Body of pancreas (tissue), 4 donors: ENCODE data around the gene DNAJB1.

ENCODE experiments used
- POLR2A ChIP-seq, 3 donors: fragments of 450-650 bp; IDR thresholded peaks; one replicate each; pipeline ENCODE4 v1.6.1; 2016; ENCODE audit warnings: antibody characterized with exemption in 3 of 3, mild to moderate bottlenecking in 2 of 3
- TF ChIP-seq, protein P1 (sequence below), 7 experiments: fragments of 450-650 bp in 4 of 7; fragments of 200-600 bp in 3 of 7; sonication (generic) in 3 of 7; IDR thresholded peaks; one replicate each; pipeline ENCODE4 v1.5.1; 2016 to 2019; ENCODE audit warnings: antibody characterized with exemption in 7 of 7

DNA sequence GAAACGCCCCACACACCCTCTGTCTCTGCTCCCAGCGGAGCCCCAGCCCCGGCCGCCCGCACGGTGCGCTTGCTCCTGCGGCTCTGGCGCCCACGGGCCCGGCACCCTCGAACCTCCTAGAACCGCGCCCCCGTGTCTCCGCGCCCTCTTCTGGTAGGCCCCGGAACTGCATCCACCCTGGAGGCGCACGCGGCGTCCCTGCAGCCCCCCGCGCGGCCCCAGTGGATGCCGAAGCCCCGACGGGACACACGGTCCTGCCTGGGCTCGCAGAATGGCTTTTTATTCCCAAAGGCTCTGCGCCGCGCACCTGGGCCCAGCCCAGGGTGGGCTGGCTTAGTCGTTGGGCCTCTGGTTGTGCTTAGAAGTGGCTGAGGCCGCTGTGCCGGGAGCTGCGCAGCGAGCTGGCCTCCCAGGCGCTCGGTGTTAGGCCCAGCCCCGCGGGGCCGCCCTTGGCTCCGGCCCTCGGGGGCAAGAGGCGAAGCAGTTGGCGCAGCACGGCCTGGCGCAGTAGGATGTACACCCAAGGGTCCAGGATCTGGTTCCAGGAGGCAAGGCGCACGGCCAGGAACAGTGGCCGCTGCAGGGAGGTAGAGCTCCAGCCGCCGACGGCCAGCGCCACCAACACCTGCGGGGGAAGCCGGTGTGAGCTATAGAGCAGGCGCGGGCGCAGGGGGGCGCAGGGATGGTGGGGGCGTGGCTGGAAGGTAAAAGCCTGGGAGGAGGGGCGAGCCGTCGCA, 45.8 kb downstream of the DNAJB1 start:
- TF ChIP-seq, protein P1, sequence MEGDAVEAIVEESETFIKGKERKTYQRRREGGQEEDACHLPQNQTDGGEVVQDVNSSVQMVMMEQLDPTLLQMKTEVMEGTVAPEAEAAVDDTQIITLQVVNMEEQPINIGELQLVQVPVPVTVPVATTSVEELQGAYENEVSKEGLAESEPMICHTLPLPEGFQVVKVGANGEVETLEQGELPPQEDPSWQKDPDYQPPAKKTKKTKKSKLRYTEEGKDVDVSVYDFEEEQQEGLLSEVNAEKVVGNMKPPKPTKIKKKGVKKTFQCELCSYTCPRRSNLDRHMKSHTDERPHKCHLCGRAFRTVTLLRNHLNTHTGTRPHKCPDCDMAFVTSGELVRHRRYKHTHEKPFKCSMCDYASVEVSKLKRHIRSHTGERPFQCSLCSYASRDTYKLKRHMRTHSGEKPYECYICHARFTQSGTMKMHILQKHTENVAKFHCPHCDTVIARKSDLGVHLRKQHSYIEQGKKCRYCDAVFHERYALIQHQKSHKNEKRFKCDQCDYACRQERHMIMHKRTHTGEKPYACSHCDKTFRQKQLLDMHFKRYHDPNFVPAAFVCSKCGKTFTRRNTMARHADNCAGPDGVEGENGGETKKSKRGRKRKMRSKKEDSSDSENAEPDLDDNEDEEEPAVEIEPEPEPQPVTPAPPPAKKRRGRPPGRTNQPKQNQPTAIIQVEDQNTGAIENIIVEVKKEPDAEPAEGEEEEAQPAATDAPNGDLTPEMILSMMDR (IDR thresholded peaks at IDR 0.05): peak; percentile 75 to 96 (median 84)
- no peak for TF ChIP-seq POLR2A (IDR thresholded peaks at IDR 0.05)
